ENCODE results near the gene ADGRB3.
"Not testable (repeated sequence)": the region's sequence is repeated elsewhere in the genome, so short reads cannot be mapped to it uniquely, and the experiment has no call there.

Gene ADGRB3

DNA sequence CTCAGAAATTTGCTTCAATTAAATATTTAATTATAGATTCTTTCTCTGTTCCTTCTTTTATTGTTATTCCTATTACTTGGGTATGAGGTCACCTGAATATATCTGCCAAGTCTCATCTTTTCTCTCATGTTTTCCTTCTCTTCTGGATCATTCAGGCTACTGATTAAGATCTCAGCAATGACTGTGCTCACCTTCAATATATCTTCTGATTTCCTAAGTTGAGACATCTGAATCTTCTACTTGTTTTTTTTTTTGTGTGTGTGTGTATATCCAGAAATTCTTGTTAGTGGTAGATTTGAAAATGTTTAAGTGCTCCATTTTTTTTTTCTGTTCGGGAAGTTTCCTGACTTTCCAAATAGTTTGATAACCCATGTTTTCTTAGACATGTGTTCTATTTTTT, 108.0 kb downstream of the ADGRB3 start:
- DNase-seq = no peak

DNA sequence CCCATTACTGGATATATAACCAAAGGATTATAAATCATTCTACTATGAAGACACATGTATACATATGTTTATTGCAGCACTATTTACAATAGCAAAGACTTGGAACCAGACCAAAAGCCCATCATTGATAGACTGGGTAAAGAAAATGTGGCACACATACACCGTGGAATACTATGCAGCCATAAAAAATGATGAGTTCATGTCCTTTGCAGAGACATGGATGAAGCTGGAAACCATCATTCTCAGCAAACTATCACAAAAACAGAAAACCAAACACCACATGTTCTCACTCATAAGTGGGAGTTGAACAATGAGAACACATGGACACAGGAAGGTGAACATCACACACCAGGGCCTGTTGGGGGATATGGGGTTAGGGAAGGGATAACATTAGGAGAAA, 109.3 kb downstream of the ADGRB3 start:
- DNase-seq = not testable (repeated sequence)

DNA sequence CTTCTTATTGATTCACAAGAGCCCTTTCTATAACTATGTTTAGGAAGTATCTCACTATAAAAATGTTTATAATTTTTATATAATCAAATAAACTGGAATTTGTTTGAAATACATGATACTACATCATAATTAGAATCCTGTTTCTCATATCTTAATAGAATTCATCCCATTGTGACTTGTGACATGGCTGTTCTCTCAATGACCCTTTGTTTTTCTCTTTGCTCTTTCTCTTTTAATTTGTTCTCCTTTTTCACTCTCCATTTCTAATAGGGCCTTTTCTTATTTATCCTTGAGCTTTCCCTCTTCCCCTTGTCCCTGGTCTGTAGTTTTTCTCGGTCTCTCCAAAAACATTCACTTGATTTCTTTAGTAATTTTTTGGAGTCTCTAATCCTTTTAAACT, 111.3 kb downstream of the ADGRB3 start:
- no peak for DNase-seq

DNA sequence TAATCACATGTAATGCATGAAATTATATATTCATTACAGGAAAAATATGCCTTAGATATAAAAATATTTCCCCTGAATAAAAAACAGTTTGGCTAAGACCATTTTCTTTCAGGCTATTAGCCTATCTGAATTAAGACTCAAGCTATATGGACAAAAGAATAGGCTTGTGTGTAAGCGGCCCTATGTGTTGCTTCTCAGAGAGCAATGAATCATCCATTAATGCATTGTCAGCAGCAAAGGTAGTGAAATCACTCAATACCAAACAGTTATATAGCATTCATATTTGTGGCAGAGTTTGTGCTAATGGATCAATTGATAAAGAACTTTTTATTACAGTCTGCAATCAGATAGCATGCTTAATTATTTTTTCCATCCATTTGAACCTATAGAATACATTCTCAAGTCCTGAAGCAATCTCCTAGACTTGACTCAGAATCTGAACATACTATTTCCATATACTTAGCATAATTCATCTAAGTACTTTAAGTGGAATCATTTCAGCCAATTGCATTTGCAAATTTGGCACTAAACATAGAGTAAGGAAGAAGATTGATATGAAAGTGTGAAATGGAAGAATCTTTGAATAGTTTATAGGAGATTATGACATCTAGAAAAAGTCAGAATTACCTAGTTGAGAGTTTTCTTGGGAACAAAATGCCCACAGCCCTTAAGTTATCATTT, 112.2 kb downstream of the ADGRB3 start:
- DNase-seq = no peak

DNA sequence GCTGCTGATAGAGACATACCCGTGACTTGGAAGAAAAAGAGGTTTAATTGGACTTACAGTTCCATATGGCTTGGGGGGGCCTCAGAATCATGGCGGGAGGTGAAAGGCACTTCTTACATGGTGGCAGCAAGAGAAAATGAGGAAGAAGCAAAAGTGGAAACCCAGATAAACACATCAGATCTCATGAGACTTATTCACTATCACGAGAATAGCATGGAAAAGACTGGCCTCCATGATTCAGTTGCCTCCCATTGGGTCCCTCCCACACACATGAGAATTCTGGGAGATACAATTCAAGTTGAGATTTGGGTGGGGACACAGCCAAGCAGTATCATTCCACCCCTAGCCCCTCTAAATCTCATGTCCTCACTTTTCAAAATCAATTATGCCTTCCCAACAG, 112.8 kb downstream of the ADGRB3 start:
- DNase-seq = not testable (repeated sequence)

DNA sequence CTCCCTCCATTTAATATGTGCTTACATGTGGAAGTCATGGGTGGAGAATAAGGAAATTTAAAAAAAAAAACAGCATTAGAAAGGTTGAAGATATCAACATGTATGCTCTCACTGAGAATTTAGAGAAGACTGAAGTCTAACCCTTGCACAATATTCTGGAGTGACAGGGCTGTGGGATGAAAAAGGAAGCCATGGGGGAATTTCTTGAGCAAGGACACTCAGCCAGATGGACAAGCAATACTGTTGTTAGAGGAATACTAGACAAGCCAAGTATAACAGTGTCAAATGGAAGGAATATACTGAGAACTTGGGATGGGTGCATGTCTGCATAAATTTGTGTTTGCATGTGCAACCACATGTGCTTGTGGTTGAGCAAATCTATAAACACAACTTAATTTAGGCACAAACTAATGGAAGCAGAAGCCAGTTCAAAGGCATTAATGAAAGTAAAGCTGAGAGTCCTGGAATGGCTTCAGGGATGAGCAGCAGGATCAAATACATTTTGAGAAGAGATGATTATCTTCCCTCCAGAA, 119.7 kb downstream of the ADGRB3 start:
- no peak for DNase-seq

DNA sequence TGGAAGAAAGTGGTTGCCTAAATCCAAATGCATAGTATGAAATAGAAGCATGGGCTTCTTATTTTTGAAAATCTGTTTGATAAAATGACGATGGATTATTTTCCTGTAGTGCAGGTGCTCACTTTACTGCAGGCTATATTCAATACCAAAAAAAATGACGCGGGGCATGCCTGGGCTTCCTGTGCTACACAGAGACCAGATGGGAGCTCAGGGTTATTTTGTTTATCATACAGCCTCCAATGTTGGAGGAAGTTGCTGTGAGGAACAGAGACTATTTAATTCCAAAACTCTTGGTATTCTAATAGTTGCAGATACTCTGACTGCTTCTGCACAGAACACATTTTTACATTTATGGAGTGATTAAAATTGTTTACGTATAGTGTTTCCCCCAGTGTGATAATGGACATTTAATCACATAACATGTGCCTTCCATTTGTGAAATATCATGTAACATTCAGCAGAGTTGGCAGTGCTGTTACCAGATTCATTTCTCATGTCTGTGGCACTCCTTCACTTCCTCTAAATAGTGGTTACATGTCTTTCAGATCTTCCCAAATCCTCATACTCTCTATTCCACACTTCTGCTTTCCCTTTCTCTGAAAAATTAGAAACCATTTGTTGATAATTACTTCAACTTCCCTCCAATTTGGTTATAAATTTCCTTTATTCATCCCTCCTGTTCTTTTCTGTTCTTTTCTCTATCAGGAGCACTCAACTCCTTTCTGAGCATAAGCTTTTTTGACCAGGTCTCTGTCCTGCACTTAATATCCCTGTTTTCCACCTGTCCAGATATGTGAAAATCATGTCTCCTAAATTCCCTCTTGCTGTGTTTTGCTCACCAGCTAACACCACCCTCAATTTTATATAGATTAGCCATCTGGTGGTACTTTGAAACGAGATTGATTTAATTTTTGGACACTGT, 121.6 kb downstream of the ADGRB3 start:
- no peak for DNase-seq

DNA sequence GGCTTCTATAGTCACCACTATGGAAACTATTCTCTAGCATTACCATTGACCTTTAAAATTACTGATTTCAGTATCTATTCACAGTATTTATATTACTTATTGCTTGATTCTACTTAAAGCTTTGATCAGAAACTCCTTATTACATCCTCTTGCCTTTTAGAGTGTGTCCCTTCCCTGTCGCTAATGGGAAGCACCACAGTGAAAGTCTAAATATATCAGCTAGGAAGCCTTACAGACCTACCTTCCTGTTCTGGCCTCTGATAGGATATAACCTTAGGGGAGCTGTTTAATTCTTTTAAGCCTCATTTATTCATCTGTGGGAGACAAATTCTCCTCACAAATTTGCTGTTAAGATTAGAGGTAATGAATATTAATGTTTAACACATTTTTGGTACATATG, 122.7 kb downstream of the ADGRB3 start:
- DNase-seq = no peak

DNA sequence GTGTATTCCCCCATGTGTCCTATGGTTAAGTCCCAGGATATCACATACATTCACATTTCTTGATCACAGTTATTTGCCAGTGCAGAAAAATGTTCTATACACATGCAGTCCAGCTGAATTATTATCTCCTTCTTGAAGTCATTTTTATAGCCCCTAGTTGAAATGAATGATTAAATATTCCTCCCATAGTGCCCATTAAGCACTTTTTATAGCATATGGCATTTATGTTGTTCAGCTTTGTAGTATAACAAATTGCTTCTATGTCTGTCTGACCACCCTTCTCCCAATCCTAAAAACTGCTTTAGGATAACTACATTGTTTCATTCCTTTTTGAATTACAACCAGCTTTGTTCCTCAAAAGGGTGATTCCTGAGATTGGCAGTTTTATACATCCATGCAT, 123.5 kb downstream of the ADGRB3 start:
- no peak for DNase-seq

DNA sequence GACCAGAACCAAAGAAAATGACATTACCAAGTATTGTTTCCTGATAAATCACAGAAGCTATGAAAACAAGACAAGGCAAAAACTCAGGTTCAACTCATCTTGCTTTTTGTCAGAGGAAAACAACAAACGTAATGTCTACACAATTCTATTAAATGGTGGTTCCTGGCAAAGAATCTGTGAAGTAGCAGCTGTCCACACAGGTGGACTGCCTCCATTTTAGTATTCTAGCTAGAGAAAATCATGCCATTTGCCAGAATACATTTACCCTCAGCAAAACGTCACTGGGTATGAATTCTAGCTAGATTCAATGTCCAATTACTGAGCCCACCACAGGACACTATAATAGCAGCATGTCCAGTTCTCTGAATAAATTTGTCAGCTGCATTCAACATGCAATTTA, 125.4 kb downstream of the ADGRB3 start:
- DNase-seq = no peak

DNA sequence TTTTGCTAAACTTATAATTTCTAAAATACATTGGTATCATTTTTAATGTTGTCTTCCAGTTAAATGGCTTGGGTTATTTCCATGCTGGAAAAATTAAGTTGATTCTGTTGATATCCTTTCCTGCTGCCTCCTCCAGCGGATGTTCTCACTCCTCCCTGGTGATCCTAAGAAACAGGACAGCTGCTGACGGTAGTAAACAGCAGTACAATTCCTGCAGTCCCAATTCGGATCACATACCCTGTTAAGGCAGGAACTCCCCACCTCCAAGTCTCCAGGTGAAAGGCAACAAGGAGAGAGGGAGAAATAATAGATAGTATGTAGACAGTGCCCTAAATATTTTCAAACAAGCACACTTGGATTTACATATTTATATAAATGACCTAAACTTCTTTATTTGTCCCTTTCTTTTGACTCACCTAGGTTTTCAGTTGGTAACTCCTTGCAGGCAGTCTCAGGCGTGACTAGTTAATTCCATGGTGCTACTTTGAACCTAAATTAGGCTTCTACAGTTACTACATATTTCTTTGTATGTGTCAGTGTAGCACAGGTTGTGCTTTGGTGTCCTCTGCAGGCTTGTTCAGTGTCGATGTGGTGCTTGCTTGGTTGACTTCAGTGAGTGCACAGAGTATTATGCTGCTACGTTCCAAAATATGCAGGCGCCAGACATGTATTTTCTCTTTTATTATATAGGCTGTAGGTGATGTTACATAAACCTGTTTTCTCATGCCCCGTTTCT, 126.0 kb downstream of the ADGRB3 start:
- no peak for DNase-seq

DNA sequence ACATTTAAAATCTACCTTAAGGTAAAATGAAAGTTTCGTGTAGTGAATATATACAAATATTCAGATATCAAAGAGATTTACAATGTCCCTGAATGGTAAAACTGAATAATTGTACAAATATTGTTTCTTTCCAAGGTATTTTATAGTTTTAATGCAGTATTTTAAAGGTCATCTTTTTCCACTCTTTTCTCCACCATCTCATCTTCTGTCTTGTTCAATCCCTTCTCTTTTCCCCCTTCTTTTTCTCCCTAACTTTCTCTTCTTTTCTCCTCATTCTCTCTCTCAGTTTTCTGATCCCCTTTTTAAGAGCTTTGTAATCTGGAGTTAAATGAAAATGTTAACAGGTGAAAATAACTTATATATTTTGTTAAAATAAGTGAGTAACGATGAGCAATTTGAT, 126.9 kb downstream of the ADGRB3 start:
- no peak for DNase-seq

DNA sequence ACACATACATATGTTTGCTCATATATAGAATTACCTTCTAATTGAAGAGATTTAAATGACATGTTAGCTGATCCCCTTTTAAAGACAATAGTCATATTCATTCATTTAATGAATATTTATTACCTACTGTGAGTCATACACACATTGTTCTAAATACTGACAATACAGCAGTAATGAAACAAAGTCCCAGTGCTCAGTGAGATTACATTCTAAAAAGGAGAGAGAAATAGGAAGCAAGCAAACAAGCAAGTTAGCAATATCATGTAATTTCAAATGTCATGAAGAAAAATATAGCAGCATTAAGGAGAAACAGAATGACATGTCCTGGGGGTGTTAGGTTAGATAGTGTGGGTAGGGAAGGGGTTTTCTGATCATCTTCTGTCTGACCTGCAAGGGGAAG, 136.3 kb downstream of the ADGRB3 start:
- DNase-seq = no peak

DNA sequence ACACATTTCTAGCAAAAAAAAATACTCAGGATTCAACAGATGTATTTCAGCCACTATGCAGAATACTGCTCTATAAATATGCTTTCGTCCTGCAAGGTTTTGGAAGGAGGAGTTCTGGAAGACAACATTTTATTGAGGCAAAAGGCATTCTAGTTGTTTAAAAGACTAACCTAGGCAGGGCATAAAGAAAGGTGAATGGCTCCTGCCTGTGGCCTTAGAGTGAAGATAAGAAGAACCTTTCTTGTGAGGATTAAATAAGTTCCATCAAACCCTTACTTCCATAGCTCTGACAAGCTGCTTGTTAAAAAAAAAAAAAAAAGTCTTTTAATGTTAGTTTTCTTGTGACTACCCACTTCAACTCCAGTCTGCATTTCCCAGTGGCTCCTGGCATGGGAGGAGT, 139.8 kb downstream of the ADGRB3 start:
- DNase-seq = no peak

DNA sequence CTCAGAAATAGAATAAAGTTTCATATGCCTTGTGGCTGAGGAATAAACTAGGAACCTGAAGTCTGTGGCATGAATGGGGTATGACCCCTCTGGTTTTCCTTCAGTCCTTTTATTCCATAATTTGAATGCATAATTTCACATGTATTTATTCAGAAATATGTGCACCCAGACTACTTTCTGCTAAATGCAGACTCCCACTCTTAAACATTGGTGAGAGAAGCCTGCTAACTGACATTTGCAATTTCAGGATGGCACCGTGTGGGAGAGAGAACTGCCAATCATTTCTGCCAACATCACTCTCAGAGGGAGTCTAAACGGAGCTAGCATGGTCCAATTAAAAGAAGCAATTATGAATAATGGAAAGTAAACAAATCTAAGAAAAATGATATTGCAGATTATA, 141.3 kb downstream of the ADGRB3 start:
- DNase-seq = no peak

DNA sequence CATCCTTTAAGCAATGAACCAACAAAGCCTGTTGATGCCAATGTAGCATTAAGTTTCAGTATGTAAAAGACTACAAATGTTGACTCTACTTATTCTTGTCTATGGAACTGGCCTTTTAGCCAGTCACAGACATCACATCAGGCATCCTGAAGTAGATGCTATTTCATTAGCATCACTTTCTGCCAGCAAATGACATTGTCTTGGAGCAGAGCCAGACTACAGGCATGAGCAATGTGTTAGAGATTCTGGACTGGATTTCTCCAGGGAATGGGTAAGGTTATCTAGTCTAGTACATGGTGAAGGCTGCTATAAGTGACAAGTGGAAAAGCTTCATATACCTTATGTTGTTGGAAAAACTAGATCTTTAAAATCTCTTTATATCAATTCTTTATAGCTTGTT, 142.9 kb downstream of the ADGRB3 start:
- peak; percentile 65 for DNase-seq

DNA sequence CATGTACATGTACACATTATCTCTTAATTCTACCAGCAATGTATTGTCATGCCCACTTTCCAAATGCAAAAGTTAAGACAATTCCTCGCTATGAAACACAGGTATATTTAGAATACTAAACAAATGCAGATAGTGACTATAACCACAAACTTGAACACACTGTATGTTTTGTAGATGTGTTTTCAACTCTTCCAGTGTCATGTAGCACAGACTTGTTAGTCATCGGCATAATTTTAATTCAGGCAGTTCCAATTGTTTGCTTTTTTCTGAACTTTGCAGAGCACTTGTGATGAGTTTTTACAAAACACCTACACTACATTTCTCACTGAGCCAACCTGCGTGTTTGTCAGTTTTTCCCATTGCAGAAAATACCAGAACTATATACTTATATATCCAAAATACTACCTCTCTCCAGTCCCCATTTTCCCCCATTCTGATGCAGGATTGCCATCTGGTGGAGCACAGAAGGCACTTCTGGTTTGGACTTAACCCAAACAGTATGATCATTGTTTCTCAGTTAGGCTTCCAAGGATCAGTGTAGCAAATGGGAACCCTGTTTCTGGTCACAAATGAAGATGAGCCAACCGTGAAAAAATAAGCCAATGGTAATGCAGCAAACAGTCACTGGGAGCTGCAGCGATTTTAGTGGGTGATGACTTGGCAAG, 143.4 kb downstream of the ADGRB3 start:
- peak; percentile 84 for DNase-seq

DNA sequence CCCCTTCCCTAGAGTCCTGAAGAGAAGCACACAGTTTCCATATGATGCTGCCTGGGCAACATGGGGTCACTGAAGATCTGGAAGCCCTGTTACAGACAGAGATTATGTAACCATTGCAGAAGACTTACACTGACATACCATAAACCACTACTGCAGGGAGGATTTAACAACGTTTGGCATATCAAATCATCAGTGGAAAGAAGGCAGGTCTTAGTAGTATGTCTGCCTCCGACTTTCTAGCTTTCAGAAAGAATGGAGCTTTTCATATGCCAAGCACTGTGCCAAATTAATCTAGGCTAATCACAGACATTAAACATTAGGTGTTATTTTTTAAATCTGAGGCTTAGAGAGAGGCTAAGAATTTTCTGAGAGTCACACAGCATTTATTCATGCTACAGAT, 144.3 kb downstream of the ADGRB3 start:
- DNase-seq = no peak

DNA sequence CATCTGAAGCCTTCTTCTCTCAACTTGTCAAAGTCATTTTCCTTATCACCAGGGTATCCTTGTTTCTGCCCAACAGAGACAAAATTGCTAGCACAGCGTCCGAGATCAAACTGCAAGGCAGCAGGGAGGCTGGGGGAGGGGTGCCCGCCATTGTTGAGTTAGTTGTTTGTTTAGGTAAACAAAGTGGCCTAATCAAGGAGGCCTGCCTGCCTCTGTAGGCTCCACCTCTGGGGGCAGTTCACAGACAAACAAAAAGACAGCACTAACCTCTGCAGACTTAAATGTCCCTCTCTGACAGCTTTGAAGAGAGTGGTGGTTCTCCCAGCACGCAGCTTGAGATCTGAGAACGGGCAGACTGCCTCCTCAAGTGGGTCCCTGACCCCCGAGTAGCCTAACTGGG, 155.0 kb downstream of the ADGRB3 start:
- DNase-seq = not testable (repeated sequence)

DNA sequence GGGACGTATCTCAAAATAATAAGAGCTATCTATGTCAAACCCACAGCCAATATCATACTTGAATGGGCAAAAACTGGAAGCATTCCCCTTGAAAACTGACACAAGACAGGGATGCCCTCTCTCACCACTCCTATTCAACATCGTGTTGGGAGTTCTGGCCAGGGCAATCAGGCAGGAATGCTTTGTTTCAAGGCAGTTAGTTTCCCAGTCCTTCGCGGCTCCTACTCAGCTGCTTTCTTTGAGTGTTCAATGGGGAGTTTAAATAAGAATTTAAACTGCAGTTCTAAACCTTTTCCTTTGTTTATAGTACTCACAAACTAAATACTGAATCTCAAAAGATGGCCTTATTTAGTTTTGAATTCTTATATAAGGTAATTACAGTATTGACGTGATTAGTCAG, 179.9 kb downstream of the ADGRB3 start:
- DNase-seq = peak; percentile 30

DNA sequence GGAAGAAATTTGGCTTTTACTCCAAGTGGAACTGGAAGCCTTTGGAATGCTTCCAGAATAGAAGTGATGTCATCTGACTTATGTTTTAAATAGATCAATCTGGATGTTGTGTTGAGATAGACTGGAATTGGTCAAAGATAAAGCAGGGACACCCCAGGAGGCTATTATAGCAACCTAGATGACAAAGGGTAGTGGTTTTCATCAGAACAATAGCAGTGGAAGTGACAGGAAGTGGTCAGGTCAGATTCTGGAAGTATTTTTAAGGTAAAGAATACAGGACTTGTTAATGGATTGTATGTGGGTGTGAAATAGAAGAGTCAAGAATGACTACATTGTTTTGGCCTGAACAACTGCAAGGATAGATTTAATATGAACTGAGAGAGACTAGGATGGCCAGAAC, 191.4 kb downstream of the ADGRB3 start:
- DNase-seq = no peak

DNA sequence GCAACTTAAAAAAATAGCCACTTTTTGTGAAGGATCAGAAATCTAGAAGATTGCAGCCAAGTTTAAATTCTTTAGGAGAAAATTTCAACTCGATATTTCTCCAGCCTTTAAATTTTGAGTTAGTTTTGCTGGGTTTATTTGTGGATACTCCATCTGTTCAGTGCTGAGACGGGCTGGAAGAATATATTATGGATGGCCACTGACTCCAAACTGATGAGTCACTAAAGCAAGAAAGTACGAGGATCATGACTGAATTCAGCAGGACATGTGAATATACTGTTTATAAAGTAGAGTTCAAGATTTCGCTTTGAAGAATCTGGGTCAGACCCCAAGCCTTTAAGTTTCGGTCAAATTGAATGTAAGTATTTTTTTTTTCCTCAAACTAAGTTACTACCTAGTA, 199.5 kb downstream of the ADGRB3 start:
- no peak for DNase-seq

DNA sequence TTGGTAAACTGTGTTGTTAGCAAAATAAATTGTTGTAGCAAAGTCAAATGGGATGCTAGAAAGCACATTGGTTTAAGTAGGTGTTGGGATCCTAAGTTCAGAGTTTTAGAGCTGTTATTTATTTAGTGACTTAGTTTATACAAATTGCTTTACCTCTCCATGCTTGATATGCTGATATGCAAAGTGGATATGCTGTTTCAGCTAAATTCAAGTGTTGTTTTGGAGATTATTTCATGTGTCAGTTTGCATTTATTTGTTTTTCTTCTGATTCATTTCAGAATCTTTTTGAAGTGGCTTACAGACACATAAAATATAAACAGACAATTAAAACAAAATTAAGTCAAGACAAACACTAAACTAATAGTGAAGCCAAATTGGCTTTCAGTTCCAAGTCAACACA, 203.5 kb downstream of the ADGRB3 start:
- no peak for DNase-seq

Measured in eye (tissue), 1 donor.